Memory B cell (primary cell): ENCODE results near the gene GUCY1A2.

Source experiments
- ATAC-seq: fragments of 150-1000 bp; cut with Tn5 transposase; 2 replicates; pipeline ENCODE4 v1.10.0; 2021; ENCODE audit warnings: low read depth, mild to moderate bottlenecking, moderate library complexity
- DNase-seq, 2 donors: peaks; one replicate each; pipeline ENCODE4 v3.0.0; 2022; ENCODE audit warnings: low spot score in 2 of 2
- H3K27ac Mint-ChIP-seq: one replicate; pipeline ENCODE4 v1.8.0; 2022; ENCODE audit warnings: mild to moderate bottlenecking, moderate library complexity, mixed read lengths
- H3K27me3 Mint-ChIP-seq: one replicate; pipeline ENCODE4 v1.8.0; 2022; ENCODE audit warnings: mixed read lengths
- H3K36me3 Mint-ChIP-seq: one replicate; pipeline ENCODE4 v1.8.0; 2022; ENCODE audit warnings: mild to moderate bottlenecking, mixed read lengths
- H3K4me1 Mint-ChIP-seq: one replicate; pipeline ENCODE4 v1.8.0; 2022; ENCODE audit warnings: mixed read lengths
- H3K4me3 Mint-ChIP-seq: one replicate; pipeline ENCODE4 v1.8.0; 2022; ENCODE audit warnings: mild to moderate bottlenecking, moderate library complexity, mixed read lengths
- H3K9me3 Mint-ChIP-seq: one replicate; pipeline ENCODE4 v1.8.0; 2022; ENCODE audit warnings: mixed read lengths

GUCY1A2 gene

GRCh38 chr11:106763501-106763900 is 254.8 kb downstream of the GUCY1A2 start:
- Mint-ChIP-seq H3K4me3 (no peak overlapping the region), H3K36me3 (no peaks in the 10 kb centered on the region), H3K4me1 (no peaks in the 10 kb centered on the region), H3K9me3 (no peaks in the 10 kb centered on the region), H3K27ac (no peak overlapping the region), H3K27me3 (no peaks in the 10 kb centered on the region)
- ATAC-seq (no peak), DNase-seq (no peak)

DNA sequence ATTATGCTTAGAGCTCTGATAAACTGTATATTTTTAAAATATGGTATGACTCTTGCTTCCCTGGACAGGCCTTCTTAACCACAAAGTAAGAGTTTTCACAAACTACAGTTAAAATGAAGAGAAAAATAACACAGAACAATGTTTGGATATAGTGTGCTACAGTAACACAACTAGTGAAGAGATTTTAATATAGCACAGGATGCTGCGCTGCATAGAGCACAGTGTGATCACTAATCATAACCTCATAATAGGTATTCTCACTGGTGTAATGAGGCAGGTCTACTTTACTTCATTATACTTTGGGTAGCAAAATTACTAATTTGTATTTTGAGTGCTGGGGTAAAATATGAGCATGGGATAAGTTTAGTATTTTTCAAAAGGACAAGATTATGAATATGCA is 256.5 kb downstream of the GUCY1A2 start:
- no peaks in the 10 kb centered on the region for H3K27me3 Mint-ChIP-seq
- no peaks in the 10 kb centered on the region for H3K36me3 Mint-ChIP-seq
- no peak for DNase-seq
- H3K4me1 Mint-ChIP-seq = no peaks in the 10 kb centered on the region
- H3K4me3 Mint-ChIP-seq = no peak overlapping the region
- H3K27ac Mint-ChIP-seq = no peak overlapping the region
- no peaks in the 10 kb centered on the region for H3K9me3 Mint-ChIP-seq
- no peak for ATAC-seq

- H3K4me3 Mint-ChIP-seq = no peak overlapping the region
- DNase-seq (no peak), ATAC-seq (no peak)
- no peaks in the 10 kb centered on the region for H3K9me3 Mint-ChIP-seq
- no peaks in the 10 kb centered on the region for H3K27me3 Mint-ChIP-seq
- no peaks in the 10 kb centered on the region for H3K4me1 Mint-ChIP-seq
- H3K27ac Mint-ChIP-seq = no peak overlapping the region
- no peaks in the 10 kb centered on the region for H3K36me3 Mint-ChIP-seq
These were observed 257.0 kb downstream of the GUCY1A2 start for GRCh38 chr11:106761240-106761639.

DNA sequence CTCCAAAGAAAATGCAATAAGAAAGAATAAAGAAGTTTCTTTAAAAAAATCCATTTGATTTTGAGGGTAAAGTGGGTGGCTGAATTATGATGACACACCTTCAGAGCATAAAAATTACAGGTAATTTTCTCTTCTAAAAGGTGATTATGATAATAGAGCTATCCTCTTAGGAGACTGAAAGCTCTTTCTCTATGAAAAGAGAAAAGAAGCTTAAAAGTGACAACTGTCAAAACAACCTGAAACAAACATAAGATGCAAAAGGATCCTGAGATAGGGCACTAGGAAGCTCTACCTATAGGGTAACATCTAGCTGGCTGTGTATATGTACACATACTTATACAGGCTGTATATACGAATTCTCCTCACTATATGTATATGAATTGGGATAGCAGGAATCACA is 270.2 kb downstream of the GUCY1A2 start:
- H3K9me3 Mint-ChIP-seq = peaks cover 2% of the 10 kb centered on the region
- no peak for DNase-seq
- no peaks in the 10 kb centered on the region for H3K36me3 Mint-ChIP-seq
- no peak for ATAC-seq
- no peaks in the 10 kb centered on the region for H3K27me3 Mint-ChIP-seq
- H3K4me3 Mint-ChIP-seq = no peak overlapping the region
- H3K27ac Mint-ChIP-seq = no peak overlapping the region
- H3K4me1 Mint-ChIP-seq = no peaks in the 10 kb centered on the region

GRCh38 chr11:106745941-106746340 is 272.3 kb downstream of the GUCY1A2 start:
- DNase-seq = no peak
- Mint-ChIP-seq H3K27me3 (no peaks in the 10 kb centered on the region), H3K4me3 (no peak overlapping the region), H3K36me3 (no peaks in the 10 kb centered on the region), H3K9me3 (peaks cover 2% of the 10 kb centered on the region), H3K4me1 (no peaks in the 10 kb centered on the region), H3K27ac (no peak overlapping the region)
- no peak for ATAC-seq

DNA sequence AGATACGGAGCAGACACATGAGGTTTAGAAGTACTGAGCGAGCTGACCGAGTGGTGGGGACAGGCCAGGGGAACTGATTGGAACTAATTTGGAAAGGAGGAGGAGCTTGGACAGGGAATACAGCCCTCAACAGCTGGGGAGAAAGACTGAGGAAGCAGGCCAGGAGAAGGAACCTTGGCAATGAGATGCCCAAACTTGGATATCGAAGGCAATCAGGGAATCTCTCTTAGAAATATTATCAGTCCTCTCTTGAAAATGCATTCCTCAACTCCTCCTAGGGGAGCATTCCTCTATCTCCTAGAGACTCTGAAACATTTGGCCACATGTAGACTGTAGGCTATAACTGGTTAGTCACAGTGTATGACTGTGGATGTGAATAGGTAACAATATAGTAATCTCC is 284.6 kb downstream of the GUCY1A2 start:
- H3K27ac Mint-ChIP-seq = no peak overlapping the region
- H3K9me3 Mint-ChIP-seq = peaks cover 8% of the 10 kb centered on the region
- H3K4me1 Mint-ChIP-seq = no peaks in the 10 kb centered on the region
- H3K4me3 Mint-ChIP-seq = no peak overlapping the region
- H3K27me3 Mint-ChIP-seq = no peaks in the 10 kb centered on the region
- H3K36me3 Mint-ChIP-seq = no peaks in the 10 kb centered on the region
- no peak for DNase-seq
- ATAC-seq = no peak

GRCh38 chr11:106728859-106729258 is 289.4 kb downstream of the GUCY1A2 start:
- no peak for ATAC-seq
- no peak for DNase-seq
- Mint-ChIP-seq H3K4me1 (no peaks in the 10 kb centered on the region), H3K27me3 (no peaks in the 10 kb centered on the region), H3K27ac (no peak overlapping the region), H3K4me3 (no peak overlapping the region), H3K9me3 (peaks cover 2% of the 10 kb centered on the region), H3K36me3 (no peaks in the 10 kb centered on the region)

DNA sequence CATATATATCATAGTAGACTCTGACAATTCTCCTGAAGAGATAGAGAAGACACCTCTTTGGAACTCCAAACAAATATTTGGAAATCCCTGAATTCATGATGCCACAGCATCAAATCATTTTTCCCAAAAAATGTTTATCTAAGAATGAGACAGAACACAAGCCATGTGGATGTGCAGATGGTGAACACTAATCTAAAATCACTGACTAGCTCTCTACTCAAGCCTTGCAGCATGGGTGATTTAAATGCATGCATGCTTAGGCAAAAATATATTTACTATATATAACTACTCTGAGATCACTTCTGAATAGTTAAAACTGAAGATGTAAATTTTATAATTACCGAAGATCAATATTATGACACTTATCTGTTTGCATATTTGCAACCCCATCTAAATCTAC is 289.9 kb downstream of the GUCY1A2 start:
- no peak for DNase-seq
- no peaks in the 10 kb centered on the region for H3K4me1 Mint-ChIP-seq
- no peaks in the 10 kb centered on the region for H3K36me3 Mint-ChIP-seq
- no peak for ATAC-seq
- no peak overlapping the region for H3K4me3 Mint-ChIP-seq
- no peak overlapping the region for H3K27ac Mint-ChIP-seq
- H3K9me3 Mint-ChIP-seq = peaks cover 2% of the 10 kb centered on the region
- H3K27me3 Mint-ChIP-seq = no peaks in the 10 kb centered on the region

DNA sequence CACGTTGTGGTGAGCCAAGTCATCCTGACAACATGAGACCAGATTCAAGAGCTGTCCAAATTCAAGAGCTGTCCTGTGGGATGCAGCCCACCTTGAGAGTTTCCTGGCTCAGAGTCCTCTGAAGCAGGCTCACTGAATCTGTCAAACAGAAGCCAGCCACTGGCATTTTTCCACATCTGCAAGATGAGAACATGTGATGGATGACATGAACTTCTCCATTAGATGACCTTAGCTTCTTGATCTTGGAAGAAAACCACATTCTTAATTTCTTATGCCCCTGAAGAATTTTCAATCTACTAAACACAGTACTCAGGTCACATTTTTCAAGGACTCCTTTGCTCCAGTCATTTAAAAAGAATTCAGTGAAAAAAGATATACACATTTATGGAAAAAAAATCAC is 291.0 kb downstream of the GUCY1A2 start:
- H3K9me3 Mint-ChIP-seq = peaks cover 2% of the 10 kb centered on the region

GRCh38 chr11:106724293-106724892 is 293.9 kb downstream of the GUCY1A2 start:
- Mint-ChIP-seq H3K4me3 (no peak overlapping the region), H3K36me3 (no peaks in the 10 kb centered on the region), H3K27ac (no peak overlapping the region), H3K9me3 (no peaks in the 10 kb centered on the region), H3K27me3 (no peaks in the 10 kb centered on the region), H3K4me1 (no peaks in the 10 kb centered on the region)
- DNase-seq (no peak), ATAC-seq (no peak)

More for the DNA sequence above, 291.0 kb downstream of the GUCY1A2 start:
- no peak for DNase-seq
- Mint-ChIP-seq H3K4me1 (no peaks in the 10 kb centered on the region), H3K4me3 (no peak overlapping the region), H3K27ac (no peak overlapping the region), H3K36me3 (no peaks in the 10 kb centered on the region), H3K27me3 (no peaks in the 10 kb centered on the region)
- ATAC-seq = no peak

- DNase-seq (no peak), ATAC-seq (no peak)
- Mint-ChIP-seq H3K4me3 (no peak overlapping the region), H3K27ac (no peak overlapping the region), H3K4me1 (no peaks in the 10 kb centered on the region), H3K36me3 (no peaks in the 10 kb centered on the region), H3K27me3 (no peaks in the 10 kb centered on the region), H3K9me3 (no peaks in the 10 kb centered on the region)
These were observed 295.2 kb downstream of the GUCY1A2 start for GRCh38 chr11:106723071-106723470.

- Mint-ChIP-seq H3K27me3 (no peaks in the 10 kb centered on the region), H3K9me3 (peaks cover 1% of the 10 kb centered on the region), H3K27ac (no peak overlapping the region), H3K4me1 (no peaks in the 10 kb centered on the region), H3K36me3 (no peaks in the 10 kb centered on the region), H3K4me3 (no peak overlapping the region)
- DNase-seq (no peak), ATAC-seq (no peak)
These were observed 301.1 kb downstream of the GUCY1A2 start for GRCh38 chr11:106717222-106717621.

GRCh38 chr11:106714199-106714598 is 304.1 kb downstream of the GUCY1A2 start:
- no peaks in the 10 kb centered on the region for H3K27me3 Mint-ChIP-seq
- H3K4me3 Mint-ChIP-seq = no peak overlapping the region
- no peaks in the 10 kb centered on the region for H3K36me3 Mint-ChIP-seq
- H3K27ac Mint-ChIP-seq = no peak overlapping the region
- no peaks in the 10 kb centered on the region for H3K4me1 Mint-ChIP-seq
- ATAC-seq (no peak), DNase-seq (no peak)
- peaks cover 1% of the 10 kb centered on the region for H3K9me3 Mint-ChIP-seq

DNA sequence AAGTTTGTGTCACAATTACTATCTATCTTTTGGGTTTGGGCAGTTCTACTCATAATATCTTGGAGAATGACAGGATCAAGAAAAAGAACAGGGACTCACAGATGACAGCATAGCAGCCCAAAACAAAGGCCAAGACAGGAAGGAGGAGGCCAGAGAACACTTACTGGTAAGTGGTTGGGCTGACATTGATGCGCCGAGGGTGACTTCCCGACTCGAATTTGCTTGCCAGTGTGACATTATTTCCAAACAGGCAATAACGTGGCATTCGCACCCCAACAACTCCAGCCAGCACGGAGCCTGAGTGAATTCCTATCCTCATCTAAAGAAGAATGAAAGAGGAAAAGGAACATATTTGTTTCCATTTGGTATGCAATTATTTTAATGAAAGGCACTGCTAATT is 309.9 kb downstream of the GUCY1A2 start:
- Mint-ChIP-seq H3K27ac (no peak overlapping the region), H3K4me1 (no peaks in the 10 kb centered on the region), H3K27me3 (no peaks in the 10 kb centered on the region), H3K9me3 (peaks cover 1% of the 10 kb centered on the region), H3K4me3 (no peak overlapping the region), H3K36me3 (no peaks in the 10 kb centered on the region)
- ATAC-seq (no peak), DNase-seq (no peak)

- H3K27ac Mint-ChIP-seq = no peak overlapping the region
- no peak for DNase-seq
These were observed 311.9 kb downstream of the GUCY1A2 start for GRCh38 chr11:106706355-106706754.

More at GRCh38 chr11:106706355-106706754, 311.9 kb downstream of the GUCY1A2 start:
- no peak for ATAC-seq
- no peaks in the 10 kb centered on the region for H3K4me1 Mint-ChIP-seq
- no peaks in the 10 kb centered on the region for H3K36me3 Mint-ChIP-seq
- H3K27me3 Mint-ChIP-seq = no peaks in the 10 kb centered on the region
- no peaks in the 10 kb centered on the region for H3K9me3 Mint-ChIP-seq
- H3K4me3 Mint-ChIP-seq = no peak overlapping the region
